HG02870 (cell line): ENCODE results near the gene GCNT1.
"Not testable (repeated sequence)": the region's sequence is repeated elsewhere in the genome, so short reads cannot be mapped to it uniquely, and the experiment has no call there.

Experiments
- ATAC-seq: cut with Tn5 transposase; IDR thresholded peaks from one replicate; pipeline ENCODE4 v1.9.1; 2021; ENCODE audit warnings: mild to moderate bottlenecking, moderate library complexity; ENCODE audit not compliant: unreplicated experiment

GCNT1 gene

DNA sequence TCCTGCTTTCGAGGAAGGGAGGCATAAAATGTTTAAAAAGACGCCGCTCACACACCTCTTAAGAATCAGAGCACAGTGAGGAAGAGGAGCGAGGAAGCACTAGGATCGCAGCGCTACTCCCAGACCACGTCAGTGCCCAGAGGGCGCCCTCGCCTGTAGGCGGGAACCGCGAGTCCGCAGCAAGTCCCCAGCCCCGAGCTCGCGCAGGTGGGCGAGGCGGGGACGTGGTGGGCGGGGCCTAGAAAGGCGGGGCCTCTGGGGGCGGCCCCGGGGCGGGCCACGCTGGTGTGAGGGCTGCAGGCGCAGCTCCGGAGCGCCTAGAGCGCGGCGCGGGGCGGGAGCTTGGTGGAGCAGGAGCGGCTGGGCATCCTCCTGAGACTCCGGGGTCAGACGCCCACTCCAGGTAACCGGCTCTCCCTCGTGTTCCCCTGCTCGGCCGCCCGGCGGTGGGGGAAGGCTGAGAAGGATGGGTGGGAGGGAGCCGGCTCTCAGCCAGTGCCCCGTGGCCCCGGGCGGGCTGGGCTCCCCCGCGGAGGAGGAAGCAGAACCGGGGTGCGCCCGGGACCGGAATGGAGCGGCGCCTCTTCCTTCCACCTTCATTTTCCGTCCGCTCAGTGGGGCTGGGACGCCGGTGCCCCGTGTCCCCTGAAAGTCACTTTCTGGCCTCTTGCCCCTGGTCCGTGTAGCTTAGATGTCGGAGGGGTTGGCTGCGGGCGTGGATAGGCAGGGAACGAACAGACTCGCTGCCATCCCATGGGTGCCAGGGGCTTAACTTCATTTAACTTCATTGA is at the start of gene GCNT1:
Gene GCNT1 (plus strand): TSS at position 280 of the 791 bp plus-strand sequence. CDS start 43,200 bp downstream, outside the sequence.
- peak; percentile 77 for ATAC-seq

- no peak for ATAC-seq
These were observed 46.3 kb upstream of the GCNT1 start for GRCh38 chr9:76412638-76413037.

DNA sequence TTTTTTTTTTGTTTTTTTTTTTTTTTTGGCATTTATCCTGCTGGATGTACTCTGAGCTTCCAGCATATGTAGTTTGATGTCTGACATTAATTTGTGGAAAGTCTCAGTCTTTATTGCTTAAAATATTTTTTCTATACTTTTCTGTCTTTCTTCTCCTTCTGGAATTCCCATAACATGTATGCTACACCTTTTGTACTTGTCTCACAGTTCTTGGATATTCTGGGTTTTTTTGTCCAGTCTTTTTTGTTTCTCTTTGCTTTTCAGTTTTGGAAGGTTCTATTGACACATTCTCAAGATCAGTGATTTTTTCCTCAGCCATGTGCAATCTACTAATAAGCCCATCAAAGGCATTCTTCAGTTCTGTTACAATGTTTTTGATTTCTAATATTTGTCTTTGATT is 45.3 kb upstream of the GCNT1 start:
- no peak for ATAC-seq

DNA sequence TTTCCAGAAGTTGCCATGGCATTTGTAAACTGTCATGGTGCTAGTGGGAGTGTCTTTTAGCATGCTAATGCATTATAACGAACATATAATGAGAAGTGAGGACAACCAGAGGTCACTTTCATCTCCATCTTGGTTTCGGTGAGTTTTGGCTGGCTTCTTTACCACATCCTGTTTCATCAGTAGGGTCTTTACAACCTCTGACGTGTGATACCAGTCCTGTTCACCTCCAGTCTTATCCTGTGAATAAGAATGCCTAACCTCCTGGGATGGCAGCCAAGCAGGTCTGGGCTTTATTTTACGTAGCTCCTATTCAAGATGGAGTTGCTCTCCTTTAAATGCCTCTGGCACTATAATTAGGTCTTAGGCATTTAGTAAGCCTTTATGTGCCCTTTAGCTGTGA is 44.3 kb upstream of the GCNT1 start:
- no peak for ATAC-seq

DNA sequence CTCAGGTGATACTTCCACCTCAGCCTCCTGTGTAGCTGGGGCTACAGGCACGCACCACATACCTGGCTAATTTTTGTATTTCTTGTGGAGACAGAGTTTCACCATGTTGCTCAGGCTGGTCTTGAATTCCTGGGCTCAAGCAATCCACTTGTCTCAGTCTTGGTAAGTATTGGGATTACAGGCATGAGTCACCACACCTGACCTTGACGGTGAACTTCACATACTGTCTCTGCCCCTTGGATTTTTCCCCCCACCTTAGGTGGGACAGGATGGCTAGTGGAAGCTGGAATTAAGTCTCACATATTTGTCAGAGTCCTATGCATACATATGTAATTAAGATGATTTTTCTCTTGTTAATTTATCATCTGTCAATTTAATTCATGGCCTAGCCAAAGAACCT is 43.8 kb upstream of the GCNT1 start:
- no peak for ATAC-seq

GRCh38 chr9:76415731-76416130 is 43.3 kb upstream of the GCNT1 start:
- no peak for ATAC-seq

DNA sequence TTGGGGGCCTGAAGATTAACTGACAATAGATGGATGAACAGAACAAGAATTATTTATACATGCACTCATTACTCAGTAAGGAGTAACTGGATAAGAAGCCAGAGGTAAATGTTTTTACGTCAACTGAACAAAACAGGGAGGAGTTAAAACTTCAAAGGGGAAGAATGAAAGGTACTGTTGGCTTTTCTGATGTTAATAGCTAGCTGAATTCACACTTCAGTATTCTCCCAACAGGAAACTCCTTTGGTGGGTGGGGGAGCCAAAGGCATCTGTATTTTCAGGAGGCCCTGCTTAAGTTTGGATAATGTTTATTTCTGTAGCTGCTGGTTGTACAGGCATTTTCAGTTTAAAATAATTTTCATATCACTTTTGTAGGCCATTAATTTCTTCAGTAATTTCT is 41.6 kb upstream of the GCNT1 start:
- ATAC-seq, result no peak

GRCh38 chr9:76419782-76420380 is 39.1 kb upstream of the GCNT1 start:
- ATAC-seq, result no peak

GRCh38 chr9:76423216-76424177 is 35.5 kb upstream of the GCNT1 start:
- no peak for ATAC-seq

GRCh38 chr9:76424491-76424890 is 34.5 kb upstream of the GCNT1 start:
- no peak for ATAC-seq

- no peak for ATAC-seq
These were observed 33.1 kb upstream of the GCNT1 start for GRCh38 chr9:76425677-76426453.

- no peak for ATAC-seq
These were observed 32.1 kb upstream of the GCNT1 start for GRCh38 chr9:76426807-76427419.

DNA sequence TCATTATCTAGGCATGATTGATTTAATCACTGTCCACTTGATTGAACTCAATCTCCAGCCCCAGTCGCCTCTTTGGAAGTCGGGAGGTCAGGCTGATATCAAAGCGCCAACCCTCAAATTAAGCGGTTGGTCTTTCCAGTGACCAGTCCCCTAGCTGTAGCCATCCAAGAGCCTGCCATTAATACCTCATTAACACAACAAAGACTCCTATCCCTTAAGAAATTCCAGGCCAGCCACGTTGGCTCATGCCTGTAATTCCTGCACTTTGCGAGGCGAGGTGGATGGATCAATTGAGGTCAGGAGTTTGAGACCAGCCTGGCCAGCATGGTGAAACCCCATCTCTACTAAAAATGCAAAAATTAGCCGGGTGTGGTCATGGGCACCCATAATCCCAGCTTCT is 27.4 kb upstream of the GCNT1 start:
- ATAC-seq, result no peak

DNA sequence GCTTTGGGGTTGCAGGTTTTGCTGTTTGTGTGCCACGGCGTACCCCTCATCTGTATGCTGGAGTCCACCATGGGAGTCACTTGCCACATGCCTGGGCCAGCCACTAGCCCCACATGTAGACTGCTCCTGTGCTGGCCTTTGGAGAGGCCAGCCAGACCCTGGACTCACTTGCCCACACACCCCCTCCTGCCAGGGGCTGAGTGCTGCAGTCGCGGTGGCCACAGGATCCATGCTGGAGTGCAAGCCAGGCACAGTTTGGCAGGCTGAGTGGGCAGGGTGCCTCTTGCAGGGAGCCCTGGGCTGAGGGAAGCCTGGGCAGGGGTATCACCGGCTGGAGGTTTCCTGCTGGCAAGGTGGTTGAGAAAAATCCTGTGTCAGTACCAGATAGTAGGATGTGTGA is 25.6 kb upstream of the GCNT1 start:
- no peak for ATAC-seq

GRCh38 chr9:76433836-76434235 is 25.1 kb upstream of the GCNT1 start:
- ATAC-seq, result no peak

- ATAC-seq, result not testable (repeated sequence)
These were observed 24.1 kb upstream of the GCNT1 start for GRCh38 chr9:76434897-76435296.

- not testable (repeated sequence) for ATAC-seq
These were observed 21.8 kb upstream of the GCNT1 start for GRCh38 chr9:76437017-76437699.

- ATAC-seq, result peak; percentile 74
These were observed 20.0 kb upstream of the GCNT1 start for GRCh38 chr9:76438841-76439588.
